DND-41 (cell line): Measurements from ENCODE around the gene GCH1.

Source experiments
- ATAC-seq: fragments of 200-7000 bp; cut with Tn5 transposase; 3 replicates; pipeline ENCODE4 v1.9.1; 2021; ENCODE audit warnings: low read depth; ENCODE audit not compliant: insufficient read depth
- DNase-seq: peaks from one replicate; pipeline ENCODE4 v3.0.0-alpha.2; 2020
- H2AFZ ChIP-seq: 2 replicates; pipeline ENCODE4 v1.6.0; 2012; ENCODE audit warnings: low read depth, low read length
- H3K27ac ChIP-seq: 2 replicates; pipeline ENCODE4 v1.5.1; 2012; ENCODE audit warnings: low read length, inconsistent platforms
- H3K27me3 ChIP-seq: fragments of 200-600 bp; sonication (generic); 2 replicates; pipeline ENCODE4 v1.6.0; 2012; ENCODE audit warnings: low read length, mild to moderate bottlenecking, inconsistent platforms; ENCODE audit not compliant: insufficient read depth, poor library complexity
- H3K36me3 ChIP-seq: 2 replicates; pipeline ENCODE4 v1.5.1; 2012; ENCODE audit warnings: low read length, inconsistent platforms; ENCODE audit not compliant: insufficient read depth
- H3K4me1 ChIP-seq: 2 replicates; pipeline ENCODE4 v1.5.1; 2012; ENCODE audit warnings: mild to moderate bottlenecking, low read length; ENCODE audit not compliant: insufficient read depth
- H3K4me2 ChIP-seq: 2 replicates; pipeline ENCODE4 v1.6.0; 2012; ENCODE audit warnings: mild to moderate bottlenecking, moderate library complexity, low read length, inconsistent platforms; ENCODE audit not compliant: insufficient read depth
- H3K4me3 ChIP-seq, 2 experiments: fragments of 200-600 bp in 1 of 2; shearing (Covaris generic) in 1 of 2; 2 replicates each; pipeline ENCODE4 v1.5.1; 2012 to 2016; ENCODE audit warnings: inconsistent platforms in 2 of 2, low read length in 2 of 2, mild to moderate bottlenecking in 2 of 2, low read depth in 1 of 2, moderate library complexity in 1 of 2
- H3K79me2 ChIP-seq: 2 replicates; pipeline ENCODE4 v1.6.0; 2012; ENCODE audit warnings: low read length, inconsistent platforms; ENCODE audit not compliant: insufficient read depth
- H3K9ac ChIP-seq: 2 replicates; pipeline ENCODE4 v1.6.0; 2012; ENCODE audit warnings: low read depth, mild to moderate bottlenecking, inconsistent platforms, low read length, moderate library complexity
- H3K9me3 ChIP-seq: 2 replicates; pipeline ENCODE4 v1.5.1; 2012; ENCODE audit warnings: low read length, moderate library complexity, mild to moderate bottlenecking, inconsistent platforms; ENCODE audit not compliant: insufficient read depth, severe bottlenecking
- H4K20me1 ChIP-seq: 2 replicates; pipeline ENCODE4 v1.6.0; 2012; ENCODE audit warnings: low read length; ENCODE audit not compliant: insufficient read depth
- EZH2 ChIP-seq: IDR thresholded peaks from 3 replicates; pipeline ENCODE4 v1.6.1; 2012; ENCODE audit warnings: borderline replicate concordance, low read depth, mild to moderate bottlenecking, moderate library complexity, low read length, inconsistent platforms; ENCODE audit not compliant: severe bottlenecking
- TF ChIP-seq, protein P1 (sequence below): IDR thresholded peaks from 2 replicates; pipeline ENCODE4 v1.5.1; 2012; ENCODE audit warnings: borderline replicate concordance, low read length, moderate library complexity, mild to moderate bottlenecking; ENCODE audit not compliant: poor library complexity, severe bottlenecking; ENCODE audit errors: extremely low read depth

The GCH1 gene

DNA sequence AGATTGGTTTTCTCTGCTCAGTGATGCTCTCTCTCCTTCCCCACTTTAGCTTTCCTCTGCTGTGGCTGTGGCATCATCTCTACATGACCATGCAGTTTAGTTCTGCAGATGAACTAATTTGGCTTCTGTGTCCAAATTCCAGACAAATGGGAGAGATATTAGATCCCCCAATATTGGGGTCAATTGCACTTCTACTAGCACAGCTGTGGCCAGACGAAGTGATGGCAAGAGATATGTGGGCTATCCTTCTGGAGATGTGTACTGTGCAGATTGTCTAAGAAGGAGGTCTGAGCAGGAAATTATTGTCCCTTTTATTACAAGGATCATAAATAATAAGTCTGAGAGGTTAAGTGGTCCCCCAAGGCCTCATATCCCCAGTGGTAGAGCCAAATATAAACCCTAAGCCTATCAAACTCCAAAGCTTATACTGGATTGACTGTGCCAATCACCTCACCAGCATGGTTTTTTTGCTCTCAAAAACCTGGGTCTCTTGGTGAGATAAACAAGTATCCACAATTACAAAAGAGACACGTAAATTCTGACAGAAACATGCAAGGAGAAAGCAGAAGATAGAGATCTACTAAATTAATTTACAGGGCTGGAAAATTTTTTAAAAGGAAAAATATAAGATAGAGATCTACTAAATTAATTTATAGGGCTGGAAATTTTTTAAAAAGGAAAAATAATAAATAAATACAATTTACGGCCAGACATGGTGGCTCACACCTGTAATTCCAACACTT is 29.1 kb upstream of the GCH1 start:
- no peaks in the 10 kb centered on the region for H3K27me3 ChIP-seq
- H3K27ac ChIP-seq, result no peak overlapping the region
- TF ChIP-seq EZH2, result no peak
- TF ChIP-seq, protein P1, sequence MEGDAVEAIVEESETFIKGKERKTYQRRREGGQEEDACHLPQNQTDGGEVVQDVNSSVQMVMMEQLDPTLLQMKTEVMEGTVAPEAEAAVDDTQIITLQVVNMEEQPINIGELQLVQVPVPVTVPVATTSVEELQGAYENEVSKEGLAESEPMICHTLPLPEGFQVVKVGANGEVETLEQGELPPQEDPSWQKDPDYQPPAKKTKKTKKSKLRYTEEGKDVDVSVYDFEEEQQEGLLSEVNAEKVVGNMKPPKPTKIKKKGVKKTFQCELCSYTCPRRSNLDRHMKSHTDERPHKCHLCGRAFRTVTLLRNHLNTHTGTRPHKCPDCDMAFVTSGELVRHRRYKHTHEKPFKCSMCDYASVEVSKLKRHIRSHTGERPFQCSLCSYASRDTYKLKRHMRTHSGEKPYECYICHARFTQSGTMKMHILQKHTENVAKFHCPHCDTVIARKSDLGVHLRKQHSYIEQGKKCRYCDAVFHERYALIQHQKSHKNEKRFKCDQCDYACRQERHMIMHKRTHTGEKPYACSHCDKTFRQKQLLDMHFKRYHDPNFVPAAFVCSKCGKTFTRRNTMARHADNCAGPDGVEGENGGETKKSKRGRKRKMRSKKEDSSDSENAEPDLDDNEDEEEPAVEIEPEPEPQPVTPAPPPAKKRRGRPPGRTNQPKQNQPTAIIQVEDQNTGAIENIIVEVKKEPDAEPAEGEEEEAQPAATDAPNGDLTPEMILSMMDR, result no peak
- H3K9me3 ChIP-seq, result no peaks in the 10 kb centered on the region
- DNase-seq, result no peak
- peaks cover 3% of the 10 kb centered on the region; the same call in 1 of the 2 replicates for H3K36me3 ChIP-seq
- no peaks in the 10 kb centered on the region for H3K4me1 ChIP-seq
- H3K4me3 ChIP-seq, result no peak overlapping the region
- H3K79me2 ChIP-seq, result no peaks in the 10 kb centered on the region
- no peak overlapping the region for H3K4me2 ChIP-seq
- no peak overlapping the region for H3K9ac ChIP-seq
- H4K20me1 ChIP-seq, result no peaks in the 10 kb centered on the region
- H2AFZ ChIP-seq, result no peak overlapping the region
- no peak for ATAC-seq

DNA sequence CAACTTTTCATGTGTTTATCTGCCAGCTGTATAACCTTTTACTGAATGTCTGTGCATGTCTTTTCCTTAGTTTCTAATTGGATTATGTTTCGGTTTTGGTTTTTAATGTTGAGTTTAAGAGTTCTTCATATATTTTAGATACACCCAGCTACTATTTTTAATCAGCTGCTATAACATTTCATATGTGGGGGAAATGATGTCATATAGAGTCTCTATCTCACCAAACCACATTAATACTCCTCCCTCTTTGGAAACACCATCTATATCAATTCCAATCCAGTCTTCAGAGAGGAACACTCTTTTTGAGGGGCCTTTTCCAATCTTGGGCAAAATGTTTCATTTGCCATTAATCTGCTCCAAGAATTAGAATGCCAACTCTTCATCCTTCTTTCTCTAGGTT is 28.5 kb upstream of the GCH1 start:
- TF ChIP-seq, protein P1, result no peak
- no peak for TF ChIP-seq EZH2
- H3K4me2 ChIP-seq, result no peak overlapping the region
- no peaks in the 10 kb centered on the region for H3K79me2 ChIP-seq
- no peak overlapping the region for H3K9ac ChIP-seq
- no peak for ATAC-seq
- H3K4me1 ChIP-seq, result no peaks in the 10 kb centered on the region
- no peaks in the 10 kb centered on the region for H3K36me3 ChIP-seq
- H4K20me1 ChIP-seq, result no peaks in the 10 kb centered on the region
- no peak overlapping the region for H3K4me3 ChIP-seq
- DNase-seq, result no peak
- H3K27ac ChIP-seq, result no peak overlapping the region
- H3K9me3 ChIP-seq, result no peaks in the 10 kb centered on the region
- H3K27me3 ChIP-seq, result no peaks in the 10 kb centered on the region
- no peak overlapping the region for H2AFZ ChIP-seq

DNA sequence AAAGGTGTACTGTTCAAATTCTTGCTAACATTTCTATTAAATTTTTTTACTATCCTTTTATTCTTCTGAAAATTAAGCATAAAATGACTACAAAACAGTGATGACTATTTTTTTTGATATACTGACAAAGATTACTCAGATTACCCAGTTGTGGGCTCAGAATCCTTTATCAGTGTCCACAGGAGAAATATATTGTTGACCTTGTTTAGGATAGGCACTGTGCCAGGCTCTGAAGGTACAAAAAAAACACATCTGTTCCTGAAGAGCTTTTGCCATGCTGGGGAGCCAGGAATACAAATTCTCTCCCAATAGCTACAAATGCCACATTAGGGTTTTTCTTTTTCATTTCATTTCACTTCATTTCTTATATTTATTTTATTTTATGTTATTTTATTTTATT is 26.9 kb upstream of the GCH1 start:
- H3K4me1 ChIP-seq, result no peaks in the 10 kb centered on the region
- no peaks in the 10 kb centered on the region for H3K27me3 ChIP-seq
- ATAC-seq (no peak), DNase-seq (no peak)
- no peak overlapping the region for H3K4me2 ChIP-seq
- no peaks in the 10 kb centered on the region for H3K36me3 ChIP-seq
- H3K27ac ChIP-seq, result no peak overlapping the region
- TF ChIP-seq EZH2, result no peak
- TF ChIP-seq, protein P1, result no peak
- H3K9me3 ChIP-seq, result no peaks in the 10 kb centered on the region
- H3K79me2 ChIP-seq, result no peaks in the 10 kb centered on the region
- H4K20me1 ChIP-seq, result no peaks in the 10 kb centered on the region
- H3K9ac ChIP-seq, result no peak overlapping the region
- no peak overlapping the region for H3K4me3 ChIP-seq
- no peak overlapping the region for H2AFZ ChIP-seq
